K562 (cell line): ENCODE data around the gene LMTK2.

ENCODE experiments used
- CTCF ChIP-seq, 3 experiments: IDR thresholded peaks in 2 of 3; conservative IDR thresholded peaks in 1 of 3; 2 replicates each; pipeline ENCODE4 v1.5.1; 2011 to 2012; ENCODE audit warnings: low read length in 3 of 3, mild to moderate bottlenecking in 3 of 3, control low read depth in 2 of 3, improper control_type of control experiment in 1 of 3, inconsistent platforms in 1 of 3, low read depth in 1 of 3, mixed read lengths in 1 of 3, moderate library complexity in 1 of 3; ENCODE audit not compliant: insufficient read depth in 2 of 3
- ESRRB ChIP-seq: fragments of 250-450 bp; sonication (Bioruptor Pico); IDR thresholded peaks from 2 replicates; pipeline ENCODE4 v1.5.0; 2020; ENCODE audit warnings: mild to moderate bottlenecking, moderate library complexity, borderline replicate concordance
- HBP1 ChIP-seq: fragments of 450-650 bp; formaldehyde crosslinking; IDR thresholded peaks from 2 replicates; pipeline ENCODE4 v1.4.0; 2022; ENCODE audit warnings: missing genetic modification characterization
- HOXB6 ChIP-seq: fragments of 250-450 bp; sonication (Bioruptor Pico); IDR thresholded peaks from 2 replicates; pipeline ENCODE4 v1.5.1; 2022; ENCODE audit warnings: mild to moderate bottlenecking, borderline replicate concordance
- JUNB ChIP-seq: fragments of 450-650 bp; formaldehyde crosslinking; conservative IDR thresholded peaks from 2 replicates; pipeline ENCODE4 v1.4.0; 2020; ENCODE audit warnings: mild to moderate bottlenecking
- MAFK ChIP-seq: IDR thresholded peaks from 2 replicates; pipeline ENCODE4 v1.6.1; 2011; ENCODE audit warnings: low read length, improper control_type of control experiment
- MEIS2 ChIP-seq: fragments of 450-650 bp; IDR thresholded peaks from 2 replicates; pipeline ENCODE4 v1.6.1; 2014; ENCODE audit warnings: mild to moderate bottlenecking; ENCODE audit not compliant: partially characterized antibody
- ZBTB33 ChIP-seq: sonication (generic); formaldehyde crosslinking; IDR thresholded peaks from 2 replicates; pipeline ENCODE4 v1.8.1; 2023; ENCODE audit warnings: mild to moderate bottlenecking, missing genetic modification reagents

GRCh38 chr7:98097042-98097645 is 9.5 kb upstream of the LMTK2 start:
- no peak for TF ChIP-seq CTCF (IDR thresholded peaks at IDR 0.05 in 2 of 3, conservative IDR thresholded peaks at IDR 0.05 in 1 of 3; ENCODE audit: insufficient read depth in 2 of 3, low read depth in 1 of 3, low read length in 3 of 3)
- no peak for TF ChIP-seq ZBTB33
- TF ChIP-seq ESRRB (CRISPR knock-in tag) = no peak
- no peak for TF ChIP-seq MAFK
- no peak for TF ChIP-seq HOXB6 (CRISPR knock-in tag)
- TF ChIP-seq MEIS2 = no peak
- TF ChIP-seq JUNB (CRISPR knock-in tag) = no peak
- no peak for TF ChIP-seq HBP1 (CRISPR knock-in tag)
